H4 (cell line): Measurements from ENCODE around the gene CFDP1. TPM values are rescaled to one million over a fixed set of nuclear protein-coding genes. Genes with fewer than 3 reads are reported as not detected.

ENCODE experiments used
- DNase-seq: peaks from one replicate; pipeline ENCODE4 v3.0.0-alpha.2; 2015; ENCODE audit warnings: low spot score
- total RNA-seq: library from RNA; depleted of rRNA; stranded (reverse); fragments of >200 nt; shearing (Covaris generic); gene quantifications from 2 replicates; pipeline ENCODE4 v1.2.3, GENCODE V29; 2014

Gene CFDP1
- total RNA-seq, 1 experiment from 2014 or later, result 65.4 TPM

DNA sequence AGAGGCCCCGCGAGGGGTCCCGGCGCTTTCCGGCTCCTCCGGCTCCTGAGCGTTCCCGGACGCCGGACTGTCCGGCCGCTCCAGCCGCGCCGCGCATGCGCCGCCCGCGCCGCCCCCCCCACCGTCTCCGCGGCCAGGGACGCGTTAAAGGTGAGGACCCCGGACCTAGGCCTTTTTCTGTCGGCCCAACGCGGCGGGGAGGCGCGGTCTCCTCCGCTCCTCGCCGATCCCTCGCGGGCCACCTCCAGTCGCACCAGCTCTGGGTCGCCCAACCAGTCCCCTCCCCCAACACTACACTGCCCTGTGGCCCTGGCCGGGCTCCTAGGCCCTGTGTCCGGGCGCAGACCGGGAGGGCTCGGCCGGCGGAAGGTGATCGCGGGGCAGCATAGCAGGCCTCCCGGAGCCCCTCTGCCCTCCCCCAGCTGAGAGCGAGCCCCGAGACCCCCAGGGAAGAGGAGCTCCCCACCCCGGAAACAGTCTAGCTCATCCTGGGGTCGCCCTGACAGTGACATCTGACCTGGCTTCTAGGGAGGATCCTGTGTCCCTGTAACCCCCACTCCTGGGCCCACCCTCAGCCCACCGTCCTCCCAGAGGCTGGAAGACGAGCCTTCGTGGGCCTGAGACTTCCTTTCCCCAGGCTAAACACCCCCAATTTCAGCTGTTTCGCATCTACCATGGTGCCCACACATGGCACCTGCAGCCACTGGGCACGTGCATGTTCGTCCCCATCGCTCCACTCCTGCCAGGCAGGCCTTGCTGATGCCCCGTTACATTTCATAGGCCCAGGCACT, 167.2 kb downstream of the CFDP1 start:
- DNase-seq, result no peak

- no peak for DNase-seq
Observed at GRCh38 chr16:75264999-75265910, 168.0 kb downstream of the CFDP1 start.

DNA sequence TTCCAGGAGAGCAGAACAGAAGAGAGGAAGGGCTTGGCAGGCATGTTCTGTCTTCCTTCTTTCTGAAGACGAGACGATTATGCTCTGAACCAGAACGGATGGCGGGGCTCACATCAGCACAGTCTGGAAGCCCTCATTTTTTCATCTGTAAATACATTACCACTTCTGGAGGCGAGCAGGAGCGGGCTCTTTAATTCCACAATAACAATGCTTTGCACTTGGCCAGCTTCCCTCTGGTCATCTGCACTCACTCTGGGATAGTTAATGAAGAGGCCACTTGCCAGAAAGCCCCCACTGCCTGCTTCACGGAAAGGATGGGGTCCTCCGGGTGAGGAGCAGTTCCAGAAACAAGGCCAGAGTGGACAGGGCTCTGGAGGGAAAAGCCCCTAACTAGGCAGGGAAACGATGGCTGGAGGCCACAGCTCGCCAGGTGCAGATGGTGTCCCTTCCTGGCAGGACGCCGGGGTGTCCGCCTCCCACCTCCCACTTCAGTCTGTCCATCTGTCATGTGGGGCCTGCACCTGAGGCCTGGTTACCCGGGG, 168.8 kb downstream of the CFDP1 start:
- no peak for DNase-seq

- no peak for DNase-seq
Observed at GRCh38 chr16:75263963-75264445, 169.3 kb downstream of the CFDP1 start.

DNA sequence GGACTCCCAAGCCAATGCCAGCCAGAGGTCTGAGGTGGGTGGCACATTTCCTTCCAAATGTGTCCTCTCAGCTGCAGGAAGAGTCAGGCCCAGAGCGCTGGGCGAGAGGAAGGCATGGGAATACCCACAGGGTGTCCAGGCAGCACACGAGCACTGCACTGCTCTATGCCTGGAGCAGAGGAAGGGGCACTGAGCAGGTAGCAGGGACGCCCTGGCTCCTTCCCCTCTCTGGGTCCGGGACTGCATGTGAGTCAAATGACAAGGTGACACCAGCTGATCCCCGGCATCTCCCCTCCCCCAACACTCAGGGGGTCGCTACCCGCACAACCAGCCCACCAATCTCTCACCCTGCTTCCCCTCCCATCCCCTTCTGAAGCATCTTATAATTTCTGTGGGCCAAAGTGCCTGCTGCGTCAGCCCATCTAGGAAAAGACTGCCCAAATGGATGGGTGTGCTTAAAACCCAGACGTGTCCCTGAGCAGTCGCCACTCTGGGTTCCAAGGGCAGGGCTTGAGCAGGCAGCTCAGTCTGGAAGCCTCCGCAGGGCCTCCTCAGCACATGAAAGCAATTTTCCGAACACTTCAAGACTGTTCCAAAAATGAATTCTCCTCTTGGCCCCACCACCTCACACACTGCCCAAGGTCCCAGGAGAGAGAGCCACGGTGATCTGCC, 169.9 kb downstream of the CFDP1 start:
- DNase-seq, result no peak

- no peak for DNase-seq
Observed at GRCh38 chr16:75262800-75263127, 170.5 kb downstream of the CFDP1 start.

DNA sequence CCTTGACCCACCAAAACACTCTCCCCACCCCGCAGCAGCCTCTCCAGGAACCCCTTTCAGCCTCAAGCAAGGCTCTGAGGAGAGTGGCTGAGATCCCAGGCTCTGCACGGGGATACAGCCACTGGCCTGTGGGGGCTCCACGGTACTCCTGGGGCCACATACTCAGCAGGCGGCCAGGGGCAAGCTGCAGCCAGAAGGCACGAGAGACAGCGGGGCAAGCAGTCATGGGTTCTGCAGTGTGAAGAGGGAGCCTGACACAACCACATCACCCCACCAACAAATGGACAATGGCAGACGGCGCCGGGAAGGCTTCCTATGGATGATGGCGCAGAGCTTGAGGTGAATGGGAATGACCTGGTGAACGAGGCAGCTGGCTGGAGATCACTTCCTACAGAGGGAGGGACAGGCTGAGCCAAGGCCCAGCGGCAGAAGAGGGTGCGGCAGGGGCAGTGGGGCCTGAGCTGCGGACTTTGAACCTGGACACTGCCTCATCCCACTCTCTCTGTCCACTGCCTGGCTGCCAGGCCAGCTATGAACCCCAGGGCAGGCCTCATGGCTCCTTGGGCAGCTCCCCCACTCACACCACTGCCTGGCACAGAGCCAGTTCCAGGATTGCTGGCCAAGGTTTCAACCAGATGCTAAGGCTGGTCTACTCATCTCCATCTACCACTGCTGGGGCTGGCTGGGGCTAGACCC, 171.1 kb downstream of the CFDP1 start:
- DNase-seq, result no peak

DNA sequence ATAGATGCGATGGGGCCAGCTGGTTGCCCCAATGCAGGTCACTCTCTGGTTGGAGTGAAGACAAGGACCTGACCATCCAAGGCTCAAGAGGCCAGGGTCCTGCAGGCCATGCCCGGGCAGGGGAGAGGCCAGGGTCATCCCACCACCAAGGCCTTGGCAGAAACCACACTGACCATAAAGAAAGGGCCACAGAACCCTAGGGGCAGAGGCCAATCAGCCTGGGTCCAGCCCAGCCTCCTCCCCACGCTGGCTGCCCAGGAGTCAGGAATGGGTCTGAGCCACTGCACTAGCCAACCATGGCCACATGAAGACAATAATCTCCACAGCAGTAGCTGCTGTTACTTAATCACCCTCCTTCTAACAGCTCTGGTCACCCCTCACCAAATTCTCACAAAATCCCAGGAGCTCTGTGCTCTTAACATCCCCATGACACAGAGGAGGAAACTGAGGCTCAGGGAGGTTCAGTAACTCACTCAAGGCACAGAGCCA, 171.7 kb downstream of the CFDP1 start:
- DNase-seq, result no peak

DNA sequence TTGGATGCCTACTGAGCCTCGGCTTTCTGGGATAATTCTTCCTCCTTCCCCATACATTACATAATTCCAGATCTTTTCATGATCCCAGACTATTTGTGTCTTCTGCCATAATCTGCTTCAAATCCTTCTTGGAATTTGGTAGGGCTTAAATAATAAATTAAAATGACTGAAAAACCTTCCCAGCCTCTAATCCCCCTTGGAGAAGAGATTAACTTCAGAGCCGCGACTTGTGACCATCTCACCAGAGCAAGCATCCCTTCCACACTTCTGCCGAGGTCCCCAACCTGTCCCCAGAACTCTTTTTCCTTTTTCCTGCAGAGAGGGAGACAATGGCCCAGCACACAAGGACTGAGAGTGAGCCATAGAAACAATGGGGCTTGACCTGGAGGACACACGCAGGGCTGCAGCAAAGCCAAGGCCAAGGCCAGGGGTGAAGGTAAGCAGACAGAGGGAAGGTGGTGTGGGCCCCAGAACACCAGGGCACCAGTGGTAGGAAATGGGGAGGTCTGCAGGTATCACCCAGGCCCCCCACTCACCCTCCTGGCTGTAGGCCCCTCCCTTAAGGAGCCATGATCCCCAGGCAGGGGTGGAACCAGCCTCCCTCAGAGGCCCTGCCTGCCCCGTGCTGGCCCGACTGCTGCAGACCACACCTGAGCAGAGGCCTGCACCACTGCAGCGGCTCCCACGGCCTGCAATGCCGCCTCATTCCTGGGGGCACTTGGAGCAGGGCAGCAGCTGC, 172.3 kb downstream of the CFDP1 start:
- DNase-seq, result no peak

DNA sequence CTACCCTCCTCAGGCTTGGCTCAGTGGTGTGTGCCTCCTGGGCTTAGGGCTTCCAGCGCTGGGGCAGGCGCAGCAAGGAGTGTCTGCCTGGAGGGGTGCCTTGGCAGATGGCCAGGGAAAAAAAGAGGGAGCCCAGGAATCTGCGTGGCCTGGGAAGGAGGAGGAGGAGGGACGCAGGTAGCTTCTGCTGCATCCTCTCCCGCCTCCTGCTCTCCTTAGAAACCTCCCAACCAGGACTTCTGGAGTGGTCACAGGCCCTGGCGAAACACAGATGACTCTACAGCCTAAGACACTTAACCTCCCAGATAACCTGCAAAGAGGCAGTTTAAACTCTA, 174.5 kb downstream of the CFDP1 start:
- DNase-seq, result no peak

- no peak for DNase-seq
Observed at GRCh38 chr16:75257886-75258806, 175.2 kb downstream of the CFDP1 start.

DNA sequence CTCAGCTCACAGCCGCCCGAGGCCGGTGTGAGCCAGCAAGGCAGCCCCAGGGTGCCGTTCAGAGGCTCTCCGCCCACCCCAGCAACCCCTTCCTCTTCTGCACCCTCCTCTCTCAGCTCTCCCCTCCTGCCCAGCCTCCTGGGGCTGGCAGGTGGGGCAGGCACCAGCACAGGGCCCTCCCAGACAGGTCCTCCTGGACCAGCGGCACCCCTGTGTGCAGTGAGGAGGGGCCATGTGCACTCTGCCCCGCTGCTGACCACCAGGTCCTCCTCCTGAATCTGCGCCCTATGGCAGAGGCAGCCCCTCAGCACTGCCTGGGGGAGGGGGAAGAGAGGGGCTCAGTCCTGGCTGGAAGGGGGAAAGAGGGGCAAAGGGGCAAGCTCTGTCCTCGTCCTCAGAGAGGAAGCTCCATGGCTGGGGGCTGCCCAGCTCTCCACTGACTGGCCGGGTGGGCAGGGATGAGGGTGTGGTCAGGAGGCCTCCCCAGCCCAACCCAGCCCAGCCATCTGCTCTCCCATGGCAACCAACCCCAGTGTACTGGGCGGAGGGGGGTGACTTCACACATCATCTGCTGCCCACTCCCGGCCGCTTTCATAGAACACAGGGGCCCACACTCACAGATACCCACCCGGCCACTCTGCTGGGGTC, 176.5 kb downstream of the CFDP1 start:
- no peak for DNase-seq

- DNase-seq, result no peak
Observed at GRCh38 chr16:75256059-75256571, 177.2 kb downstream of the CFDP1 start.

GRCh38 chr16:75254359-75254837, 178.9 kb downstream of the CFDP1 start:
- no peak for DNase-seq

DNA sequence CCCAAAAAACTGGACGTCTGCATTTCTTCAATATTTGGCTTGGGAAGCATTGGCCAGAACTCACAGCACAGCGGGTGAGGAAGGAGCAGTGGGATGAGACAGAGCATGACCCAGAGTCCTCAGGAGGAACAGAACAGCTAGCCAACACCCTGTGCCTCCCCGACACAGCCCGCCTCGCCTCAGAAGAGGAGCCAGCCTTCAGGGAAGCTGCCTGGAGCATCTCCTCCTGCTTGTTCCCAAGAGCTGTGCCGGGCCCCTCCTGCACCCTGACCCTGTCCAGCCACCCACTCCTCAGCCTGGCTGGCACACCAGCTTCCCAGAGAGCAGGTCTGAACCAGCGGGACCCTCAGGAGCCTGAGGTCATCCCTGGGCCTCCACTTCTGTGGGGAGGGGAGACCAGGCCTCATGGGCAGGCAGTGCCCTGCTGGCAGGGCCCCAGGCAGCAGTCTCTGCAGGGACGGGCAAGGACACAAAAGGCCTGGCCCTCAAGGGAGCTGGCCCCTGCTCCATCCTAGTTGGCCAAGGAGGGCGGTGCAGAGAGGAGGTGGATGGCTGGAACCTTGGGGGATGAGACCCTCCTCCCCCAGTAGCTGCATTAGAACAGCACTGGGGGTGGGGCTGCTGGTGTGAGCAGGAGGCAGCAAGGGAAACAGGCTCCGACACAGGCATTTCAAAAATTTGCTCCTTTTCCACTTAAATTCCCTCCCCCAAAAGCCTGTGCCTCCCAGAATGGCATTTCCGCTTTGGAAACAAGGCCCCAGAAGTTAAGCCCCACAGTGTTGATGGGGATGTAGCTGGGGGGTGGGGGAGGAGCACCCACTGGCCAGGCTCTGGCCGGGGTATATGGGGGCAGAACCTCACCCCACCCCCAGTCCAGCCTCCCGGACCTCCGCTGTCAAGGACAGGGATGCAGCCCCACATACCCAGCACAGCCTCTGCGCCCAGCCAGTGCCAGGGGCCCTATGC, 180.1 kb downstream of the CFDP1 start:
- DNase-seq, result no peak

GRCh38 chr16:75252049-75252864, 181.0 kb downstream of the CFDP1 start:
- no peak for DNase-seq
